GM12878 (cell line): ENCODE data around the gene TNKS1BP1. TPM values are rescaled to one million over a fixed set of nuclear protein-coding genes. Genes with fewer than 3 reads are reported as not detected.

Experiments
- ATAC-seq: fragments of 200-7000 bp; cut with Tn5 transposase; 3 replicates; pipeline ENCODE4 v1.9.1; 2020; ENCODE audit warnings: mild to moderate bottlenecking, moderate library complexity
- BruUV-seq: library from RNA; stranded (reverse); fragments of 400-500 nt; replicated peaks from 2 replicates; lab custom pipeline; 2021; lab: Mats Ljungman, UMichigan
- CTCF ChIA-PET: fragments of 300-600 bp; sonication (Branson Sonifier 250); formaldehyde crosslinking; extraction: SDS; loops from one replicate; lab custom pipeline; 2021; ENCODE audit warnings: inconsistent platforms; lab: Yijun Ruan, JAX
- POLR2A ChIA-PET: fragments of 350-600 bp; formaldehyde crosslinking; extraction: SDS; loops from one replicate; lab custom pipeline; 2021; ENCODE audit warnings: inconsistent platforms; lab: Charles Lee
- RAD21 ChIA-PET: fragments of 300-600 bp; sonication (Branson Sonifier 250); formaldehyde crosslinking; loops from one replicate; lab custom pipeline; 2023; ENCODE audit warnings: antibody characterized with exemption; ENCODE audit not compliant: unreplicated experiment; lab: Charles Lee
- SMC1A ChIA-PET: fragments of 300-600 bp; sonication (Branson Sonifier 250); formaldehyde crosslinking; loops from one replicate; lab custom pipeline; 2023; ENCODE audit not compliant: unreplicated experiment, uncharacterized antibody; lab: Charles Lee
- DNase-seq: peaks from one replicate; pipeline ENCODE4 v3.0.0-alpha.2; 2011; ENCODE audit warnings: low read depth, low spot score
- FAIRE-seq: peaks from 3 replicates; lab custom pipeline; 2011; peaks lifted over from hg19 to GRCh38; lab: Jason Lieb, UNC
- H2AFZ ChIP-seq: 2 replicates; pipeline ENCODE4 v1.6.0; 2011; ENCODE audit warnings: low read depth, low read length, control low read depth; ENCODE audit not compliant: control insufficient read depth
- H3K27ac ChIP-seq: 2 replicates; pipeline ENCODE4 v1.5.1; 2011; ENCODE audit warnings: control low read depth; ENCODE audit not compliant: control insufficient read depth, insufficient read depth
- H3K27me3 ChIP-seq, 2 experiments: replicated peaks in 1 of 2; 2 replicates each; pipeline versions ENCODE4 v1.6.0 to v1.6.1; 2011; ENCODE audit warnings: low read length in 1 of 2; ENCODE audit not compliant: control insufficient read depth in 2 of 2, insufficient read depth in 2 of 2
- H3K36me3 ChIP-seq, 2 experiments: 2 replicates each; pipeline ENCODE4 v1.5.1; 2011; ENCODE audit warnings: low read length in 1 of 2; ENCODE audit not compliant: control insufficient read depth in 2 of 2, insufficient read depth in 2 of 2
- H3K4me1 ChIP-seq: 2 replicates; pipeline ENCODE4 v1.6.1; 2011; ENCODE audit warnings: mild to moderate bottlenecking, low read length, moderate library complexity, mixed read lengths; ENCODE audit not compliant: control insufficient read depth, insufficient read depth
- H3K4me2 ChIP-seq: 2 replicates; pipeline ENCODE4 v1.6.0; 2011; ENCODE audit warnings: control low read depth; ENCODE audit not compliant: control insufficient read depth, insufficient read depth
- H3K4me3 ChIP-seq: fragments of 200-600 bp; sonication (generic); 2 replicates; pipeline ENCODE4 v1.5.1; 2016
- H3K79me2 ChIP-seq: 2 replicates; pipeline ENCODE4 v1.6.0; 2011; ENCODE audit warnings: low read length; ENCODE audit not compliant: control insufficient read depth, insufficient read depth
- H3K9ac ChIP-seq: 2 replicates; pipeline ENCODE4 v1.8.0; 2011; ENCODE audit warnings: low read length, control low read depth, mixed read lengths; ENCODE audit not compliant: control insufficient read depth, insufficient read depth
- H3K9me3 ChIP-seq: replicated peaks from 3 replicates; pipeline ENCODE4 v1.5.1; 2011; ENCODE audit warnings: mild to moderate bottlenecking, low read length; ENCODE audit not compliant: control insufficient read depth, insufficient read depth
- H4K20me1 ChIP-seq: 2 replicates; pipeline ENCODE4 v1.6.0; 2011; ENCODE audit not compliant: control insufficient read depth, insufficient read depth
- BCL11A ChIP-seq: IDR thresholded peaks from 2 replicates; pipeline ENCODE4 v1.6.1; 2011; ENCODE audit warnings: low read depth, low read length
- HDAC6 ChIP-seq: fragments of 200-600 bp; sonication (generic); IDR thresholded peaks from one replicate; pipeline ENCODE4 v1.8.0; 2017; ENCODE audit warnings: antibody characterized with exemption; ENCODE audit not compliant: unreplicated experiment
- IKZF1 ChIP-seq: fragments of 450-650 bp; conservative IDR thresholded peaks from 2 replicates; pipeline ENCODE4 v1.6.1; 2017; ENCODE audit warnings: antibody characterized with exemption, mild to moderate bottlenecking
- IRF4 ChIP-seq: IDR thresholded peaks from 2 replicates; pipeline ENCODE4 v1.6.1; 2011; ENCODE audit warnings: low read depth, low read length
- MYB ChIP-seq: fragments of 150-350 bp; IDR thresholded peaks from 2 replicates; pipeline ENCODE4 v1.6.1; 2014; ENCODE audit warnings: mild to moderate bottlenecking, low read depth, low read length, borderline replicate concordance
- NBN ChIP-seq: fragments of 450-650 bp; IDR thresholded peaks from 2 replicates; pipeline ENCODE4 v1.6.1; 2016
- NFXL1 ChIP-seq: fragments of 450-650 bp; IDR thresholded peaks from 2 replicates; pipeline ENCODE4 v1.6.1; 2017; ENCODE audit warnings: antibody characterized with exemption, mild to moderate bottlenecking, borderline replicate concordance
- PAX5 ChIP-seq: IDR thresholded peaks from 2 replicates; pipeline ENCODE4 v1.6.1; 2011; ENCODE audit warnings: low read depth, low read length, borderline replicate concordance
- PML ChIP-seq: IDR thresholded peaks from 2 replicates; pipeline ENCODE4 v1.6.1; 2012; ENCODE audit warnings: low read length, inconsistent platforms
- POLR2AphosphoS5 ChIP-seq: IDR thresholded peaks from 2 replicates; pipeline ENCODE4 v1.6.1; 2011; ENCODE audit warnings: mild to moderate bottlenecking, low read length, inconsistent platforms
- RBBP5 ChIP-seq: fragments of 200-600 bp; sonication (generic); conservative IDR thresholded peaks from 2 replicates; pipeline ENCODE4 v1.6.1; 2016
- SREBF2 ChIP-seq: IDR thresholded peaks from 2 replicates; pipeline ENCODE4 v1.6.1; 2012; ENCODE audit warnings: mild to moderate bottlenecking, low read length
- STAT3 ChIP-seq: IDR thresholded peaks from 2 replicates; pipeline ENCODE4 v1.6.1; 2011; ENCODE audit warnings: low read depth, low read length, improper control_type of control experiment
- TARDBP ChIP-seq: IDR thresholded peaks from 2 replicates; pipeline ENCODE4 v1.6.1; 2016; ENCODE audit warnings: borderline replicate concordance
- ZNF217 ChIP-seq: fragments of 450-650 bp; IDR thresholded peaks from 2 replicates; pipeline ENCODE4 v1.6.1; 2017; ENCODE audit warnings: antibody characterized with exemption, mild to moderate bottlenecking
- WGBS: methylation state at CpG from one replicate; pipeline ENCODE4 v1.1.6; 2016; ENCODE audit warnings: low lambda C conversion rate; ENCODE audit not compliant: insufficient replicate concordance, insufficient coverage; ENCODE audit errors: missing lambda C conversion rate; 5-methylcytosine and 5-hydroxymethylcytosine counted together
- in situ Hi-C: fragments of 300-500 bp; cut with MboI; formaldehyde crosslinking; loops from 9 replicates; pipeline ENCODE4 v1.14.3; 2018; ENCODE audit warnings: mixed read lengths
- intact Hi-C: fragments of 100-400 bp; cut with micrococcal nuclease; formaldehyde crosslinking; loops from one replicate; pipeline ENCODE4 v1.14.2; 2022; ENCODE audit not compliant: unreplicated experiment
- polyA plus RNA-seq, 11 experiments: library from polyadenylated mRNA; depleted of rRNA in 4 of 11; unstranded in 6 of 11; stranded (reverse) in 5 of 11; fragments of >200 nt; fragmentation: Nextera tagmentation in 4 of 11; fragmentation: Illumina TruSeq in 1 of 11; extraction: Ambion mirVana in 4 of 11; extraction: Trizol in 1 of 11; gene quantifications; 1 replicate in 1 of 11; 2 replicates in 10 of 11; pipeline versions ENCODE4 v1.2.1 to v1.2.3, GENCODE V29; 2011 to 2016; ENCODE audit warnings: inconsistent platforms in 2 of 11, missing spikeins in 2 of 11, low read depth in 1 of 11
- total RNA-seq, 4 experiments: library from RNA; depleted of rRNA in 3 of 4; stranded (reverse); fragments of >200 nt in 3 of 4; fragmentation: Illumina TruSeq in 1 of 4; extraction: Trizol in 1 of 4; gene quantifications; 2 replicates each; pipeline versions ENCODE4 v1.2.1 to v1.2.3, GENCODE V29; 2013 to 2021
- TF ChIP-seq, protein P1 (sequence below): fragments of 450-650 bp; IDR thresholded peaks from 2 replicates; pipeline ENCODE4 v1.6.1; 2017; ENCODE audit warnings: mild to moderate bottlenecking, moderate library complexity

Gene TNKS1BP1
- total and polyA plus RNA-seq, 10 of the 15 experiments (the other 5 are each of a cell fraction or from before 2014, with no cell fraction given) = 0.26 to 15.8 (median 4.3) TPM

DNA sequence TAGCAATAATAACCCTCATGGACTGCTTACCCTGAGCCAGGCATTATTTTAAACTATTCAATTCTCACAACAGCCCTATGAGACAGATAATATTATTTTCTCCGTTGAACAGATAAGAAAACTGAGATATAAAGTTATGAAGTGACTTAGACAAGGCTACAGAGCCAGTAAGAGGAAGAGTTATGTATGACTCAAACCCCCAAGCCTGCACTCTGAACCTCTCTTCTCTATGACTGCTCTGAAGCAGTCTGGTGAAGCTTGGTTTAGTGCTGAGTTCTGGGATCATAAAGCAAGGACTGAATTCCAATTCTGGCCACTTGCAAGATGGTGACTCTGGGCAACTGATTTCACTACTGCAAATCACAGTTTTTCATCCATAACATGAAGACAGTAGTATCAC lies 34.5 kb downstream of the TNKS1BP1 start (continued):
- TF ChIP-seq IRF4 = no peak
- no peak for TF ChIP-seq BCL11A

- Histone ChIP-seq H3K4me2 (no peak overlapping the region), H3K27me3 (peaks cover 2 to 3% of the 10 kb centered on the region in 2 experiments; a peak in 2 of 4 replicates), H2AFZ (no peak overlapping the region), H3K79me2 (no peaks in the 10 kb centered on the region), H3K27ac (no peak overlapping the region), H3K9ac (no peak overlapping the region), H3K4me1 (no peaks in the 10 kb centered on the region), H3K9me3 (no peaks in the 10 kb centered on the region; the same call in 2 of the 3 replicates), H4K20me1 (no peaks in the 10 kb centered on the region), H3K36me3 (no peaks in the 10 kb centered on the region), H3K4me3 (no peak overlapping the region)
- no peak for DNase-seq
- ChIA-PET CTCF (interaction anchor here (0.8 kb wide), 1 partner anchor 448 kb away, joined by 3 read pairs; no protein-coding TSS in a partner anchor), POLR2A (no interaction called here), RAD21 (no interaction called here), SMC1A (no interaction called here)
- in situ Hi-C loops (no loop called here), intact Hi-C loops (no loop called here)
- BruUV-seq = no TSS peak
- no peak for ATAC-seq
- no peak for TF ChIP-seq ZNF217
- no peak for TF ChIP-seq HDAC6
- no peak for TF ChIP-seq NFXL1
- no peak for TF ChIP-seq TARDBP
- TF ChIP-seq, protein P1, sequence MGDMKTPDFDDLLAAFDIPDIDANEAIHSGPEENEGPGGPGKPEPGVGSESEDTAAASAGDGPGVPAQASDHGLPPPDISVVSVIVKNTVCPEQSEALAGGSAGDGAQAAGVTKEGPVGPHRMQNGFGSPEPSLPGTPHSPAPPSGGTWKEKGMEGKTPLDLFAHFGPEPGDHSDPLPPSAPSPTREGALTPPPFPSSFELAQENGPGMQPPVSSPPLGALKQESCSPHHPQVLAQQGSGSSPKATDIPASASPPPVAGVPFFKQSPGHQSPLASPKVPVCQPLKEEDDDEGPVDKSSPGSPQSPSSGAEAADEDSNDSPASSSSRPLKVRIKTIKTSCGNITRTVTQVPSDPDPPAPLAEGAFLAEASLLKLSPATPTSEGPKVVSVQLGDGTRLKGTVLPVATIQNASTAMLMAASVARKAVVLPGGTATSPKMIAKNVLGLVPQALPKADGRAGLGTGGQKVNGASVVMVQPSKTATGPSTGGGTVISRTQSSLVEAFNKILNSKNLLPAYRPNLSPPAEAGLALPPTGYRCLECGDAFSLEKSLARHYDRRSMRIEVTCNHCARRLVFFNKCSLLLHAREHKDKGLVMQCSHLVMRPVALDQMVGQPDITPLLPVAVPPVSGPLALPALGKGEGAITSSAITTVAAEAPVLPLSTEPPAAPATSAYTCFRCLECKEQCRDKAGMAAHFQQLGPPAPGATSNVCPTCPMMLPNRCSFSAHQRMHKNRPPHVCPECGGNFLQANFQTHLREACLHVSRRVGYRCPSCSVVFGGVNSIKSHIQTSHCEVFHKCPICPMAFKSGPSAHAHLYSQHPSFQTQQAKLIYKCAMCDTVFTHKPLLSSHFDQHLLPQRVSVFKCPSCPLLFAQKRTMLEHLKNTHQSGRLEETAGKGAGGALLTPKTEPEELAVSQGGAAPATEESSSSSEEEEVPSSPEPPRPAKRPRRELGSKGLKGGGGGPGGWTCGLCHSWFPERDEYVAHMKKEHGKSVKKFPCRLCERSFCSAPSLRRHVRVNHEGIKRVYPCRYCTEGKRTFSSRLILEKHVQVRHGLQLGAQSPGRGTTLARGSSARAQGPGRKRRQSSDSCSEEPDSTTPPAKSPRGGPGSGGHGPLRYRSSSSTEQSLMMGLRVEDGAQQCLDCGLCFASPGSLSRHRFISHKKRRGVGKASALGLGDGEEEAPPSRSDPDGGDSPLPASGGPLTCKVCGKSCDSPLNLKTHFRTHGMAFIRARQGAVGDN = no peak
- no peak for TF ChIP-seq NBN
- TF ChIP-seq SREBF2 = no peak
- no peak for TF ChIP-seq MYB
- TF ChIP-seq PML = no peak
- no peak for TF ChIP-seq PAX5
- TF ChIP-seq STAT3 = no peak
- TF ChIP-seq POLR2AphosphoS5 = no peak
- TF ChIP-seq IKZF1 = no peak
- TF ChIP-seq RBBP5 = no peak
- FAIRE-seq = no peak
- 11% methylated on average over 11 of the region's 11 CpGs for WGBS
Measured at GRCh38 chr11:57288771-57289579, 35.8 kb downstream of the TNKS1BP1 start.
